ENCODE data around the gene MOB1B. TPM values are rescaled to one million over a fixed set of nuclear protein-coding genes. Genes with fewer than 3 reads are reported as not detected.

Gene MOB1B
- total RNA-seq, 3 donors from 2014 or later = 15.9 to 18.5 (median 17.2) TPM

DNA sequence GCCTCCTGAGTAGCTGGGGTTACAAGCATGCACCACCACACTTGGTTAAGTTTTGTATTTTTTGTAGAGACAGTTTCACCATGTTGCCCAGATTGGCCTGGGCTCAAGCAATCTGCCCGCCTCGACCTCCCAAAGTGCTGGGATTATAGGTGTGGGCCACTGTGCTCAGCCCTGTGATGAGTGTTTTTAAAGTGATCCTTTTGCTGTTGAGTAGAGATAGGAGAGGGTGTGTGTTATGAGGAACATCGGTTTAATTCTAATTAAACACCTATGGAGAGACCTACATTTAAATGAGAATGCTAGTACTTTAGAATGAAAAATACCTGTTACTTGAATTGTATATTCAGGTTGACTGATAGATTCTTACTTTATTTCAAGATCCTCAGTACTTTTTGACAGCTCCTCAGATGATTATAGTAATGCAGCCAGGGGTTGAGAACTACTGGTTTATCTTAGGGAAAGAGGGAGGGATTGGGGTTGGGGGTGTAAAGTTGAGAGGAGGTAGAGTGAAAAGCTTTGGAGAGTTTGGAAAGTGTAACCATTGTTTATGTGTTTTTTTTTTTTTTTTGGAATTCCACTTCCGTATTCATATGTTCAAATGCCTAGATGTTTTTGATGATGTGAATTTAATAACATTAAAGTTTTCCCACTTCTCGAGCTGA is 54.5 kb downstream of the MOB1B start:
- Mint-ChIP-seq H3K4me1 (ENCODE audit: low read depth) (no peaks in the 10 kb centered on the region), H3K9me3 (no peaks in the 10 kb centered on the region), H3K4me3 (no peak overlapping the region), H3K27me3 (ENCODE audit: low read depth) (no peaks in the 10 kb centered on the region), H3K36me3 (ENCODE audit: insufficient read depth) (peaks cover 6% of the 10 kb centered on the region)
- no peak for DNase-seq
- ATAC-seq = no peak

GRCh38 chr4:70958681-70959080 is 56.5 kb downstream of the MOB1B start:
- H3K27me3 Mint-ChIP-seq (ENCODE audit: low read depth) = no peaks in the 10 kb centered on the region
- no peaks in the 10 kb centered on the region for H3K4me1 Mint-ChIP-seq (ENCODE audit: low read depth)
- H3K9me3 Mint-ChIP-seq = no peaks in the 10 kb centered on the region
- ATAC-seq (no peak), DNase-seq (no peak)
- peaks cover 6% of the 10 kb centered on the region for H3K36me3 Mint-ChIP-seq (ENCODE audit: insufficient read depth)
- no peak overlapping the region for H3K4me3 Mint-ChIP-seq

- no peak overlapping the region for H3K4me3 Mint-ChIP-seq
- H3K4me1 Mint-ChIP-seq (ENCODE audit: low read depth) = peaks cover 7% of the 10 kb centered on the region
- no peak for DNase-seq
- H3K27me3 Mint-ChIP-seq (ENCODE audit: low read depth) = no peaks in the 10 kb centered on the region
- no peaks in the 10 kb centered on the region for H3K9me3 Mint-ChIP-seq
- ATAC-seq = no peak
- H3K36me3 Mint-ChIP-seq (ENCODE audit: insufficient read depth) = peaks cover 5% of the 10 kb centered on the region
Measured at GRCh38 chr4:70969076-70969475, 66.9 kb downstream of the MOB1B start.

GRCh38 chr4:70976252-70976651 is 74.1 kb downstream of the MOB1B start:
- no peaks in the 10 kb centered on the region for H3K4me1 Mint-ChIP-seq (ENCODE audit: low read depth)
- ATAC-seq = no peak
- H3K36me3 Mint-ChIP-seq (ENCODE audit: insufficient read depth) = peaks cover 5% of the 10 kb centered on the region

GRCh38 chr4:70979445-70980008 is 77.4 kb downstream of the MOB1B start:
- DNase-seq = no peak

More at GRCh38 chr4:70976252-70976651, 74.1 kb downstream of the MOB1B start:
- Mint-ChIP-seq H3K4me3 (no peak overlapping the region), H3K27me3 (ENCODE audit: low read depth) (no peaks in the 10 kb centered on the region), H3K9me3 (no peaks in the 10 kb centered on the region)
- DNase-seq = no peak

DNA sequence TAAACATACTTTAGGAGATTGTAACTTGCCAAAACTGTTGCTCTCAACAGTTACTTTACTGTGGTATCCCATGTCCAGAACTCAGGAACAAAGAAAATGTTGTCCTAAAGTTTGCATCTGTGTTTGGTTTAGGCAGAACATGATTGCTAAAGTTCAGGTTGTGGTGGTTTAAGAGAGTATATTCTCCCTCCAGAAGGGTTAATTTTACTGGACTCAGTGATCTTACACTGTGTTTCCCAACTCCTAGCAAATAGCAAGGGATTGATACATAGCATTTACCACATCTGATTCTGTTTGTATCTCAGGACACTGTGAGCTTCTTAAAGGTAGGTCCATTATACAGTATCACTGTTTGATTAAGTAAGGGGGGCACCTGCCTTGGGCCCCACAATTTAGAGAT is 78.0 kb downstream of the MOB1B start:
- peaks cover 5% of the 10 kb centered on the region for H3K36me3 Mint-ChIP-seq (ENCODE audit: insufficient read depth)
- no peaks in the 10 kb centered on the region for H3K4me1 Mint-ChIP-seq (ENCODE audit: low read depth)
- H3K9me3 Mint-ChIP-seq = no peaks in the 10 kb centered on the region
- H3K4me3 Mint-ChIP-seq = no peak overlapping the region
- H3K27me3 Mint-ChIP-seq (ENCODE audit: low read depth) = no peaks in the 10 kb centered on the region
- ATAC-seq (no peak), DNase-seq (no peak)

More at GRCh38 chr4:70979445-70980008, 77.4 kb downstream of the MOB1B start:
- H3K9me3 Mint-ChIP-seq = no peaks in the 10 kb centered on the region
- no peak for ATAC-seq
- H3K36me3 Mint-ChIP-seq (ENCODE audit: insufficient read depth) = peaks cover 5% of the 10 kb centered on the region
- H3K4me1 Mint-ChIP-seq (ENCODE audit: low read depth) = no peaks in the 10 kb centered on the region
- H3K27me3 Mint-ChIP-seq (ENCODE audit: low read depth) = no peaks in the 10 kb centered on the region
- no peak overlapping the region for H3K4me3 Mint-ChIP-seq

GRCh38 chr4:70984106-70984505 is 81.9 kb downstream of the MOB1B start:
- Mint-ChIP-seq H3K4me1 (ENCODE audit: low read depth) (no peaks in the 10 kb centered on the region), H3K4me3 (no peak overlapping the region), H3K36me3 (ENCODE audit: insufficient read depth) (no peaks in the 10 kb centered on the region), H3K27me3 (ENCODE audit: low read depth) (no peaks in the 10 kb centered on the region), H3K9me3 (no peaks in the 10 kb centered on the region)
- DNase-seq (no peak), ATAC-seq (no peak)

DNA sequence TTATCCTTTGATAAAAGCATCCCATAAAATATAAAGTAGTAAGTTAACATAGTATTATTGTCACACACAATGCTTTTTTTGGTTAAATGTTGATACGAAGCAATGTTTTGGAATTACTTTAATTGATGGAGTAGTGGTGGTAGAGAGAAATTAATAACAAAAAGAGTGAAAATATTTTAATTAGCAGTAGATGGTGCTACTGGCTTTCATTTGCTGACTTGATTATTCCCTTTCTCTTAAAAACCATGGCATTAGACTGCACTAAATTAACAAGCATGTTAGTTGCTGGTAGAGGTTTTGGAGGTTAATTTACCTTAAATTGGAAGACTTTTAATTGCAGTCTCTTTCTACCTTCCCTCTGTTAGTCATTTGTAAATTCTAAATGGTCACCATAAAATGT is 82.4 kb downstream of the MOB1B start:
- Mint-ChIP-seq H3K27me3 (ENCODE audit: low read depth) (no peaks in the 10 kb centered on the region), H3K4me1 (ENCODE audit: low read depth) (no peaks in the 10 kb centered on the region), H3K9me3 (no peaks in the 10 kb centered on the region), H3K36me3 (ENCODE audit: insufficient read depth) (no peaks in the 10 kb centered on the region), H3K4me3 (no peak overlapping the region)
- no peak for DNase-seq
- ATAC-seq = no peak

DNA sequence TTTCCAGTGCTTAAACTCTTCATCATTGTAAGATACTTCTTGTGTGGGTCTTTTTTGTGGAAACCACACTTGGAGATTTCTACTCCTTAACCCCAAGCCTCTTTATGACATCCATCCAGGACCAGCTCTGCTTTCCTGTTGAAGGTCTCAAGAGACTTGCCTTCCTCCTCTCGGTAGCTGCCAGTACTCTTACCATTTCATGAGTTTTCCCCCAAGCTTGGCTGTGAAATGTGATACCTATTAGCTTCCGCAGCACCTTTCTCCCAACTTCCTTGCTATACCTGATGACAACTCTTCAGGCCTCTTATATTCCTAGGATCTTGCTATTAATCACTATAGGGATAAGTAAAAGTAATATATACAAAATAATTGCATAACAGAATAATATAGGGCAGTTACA is 89.4 kb downstream of the MOB1B start:
- Mint-ChIP-seq H3K36me3 (ENCODE audit: insufficient read depth) (no peaks in the 10 kb centered on the region), H3K4me3 (no peak overlapping the region), H3K4me1 (ENCODE audit: low read depth) (peaks cover 33% of the 10 kb centered on the region), H3K27me3 (ENCODE audit: low read depth) (no peaks in the 10 kb centered on the region), H3K9me3 (no peaks in the 10 kb centered on the region)
- DNase-seq (no peak), ATAC-seq (no peak)

GRCh38 chr4:70992391-70992881 is 90.3 kb downstream of the MOB1B start:
- Mint-ChIP-seq H3K4me1 (ENCODE audit: low read depth) (peaks cover 41% of the 10 kb centered on the region), H3K4me3 (peak overlapping the region; percentile 97), H3K36me3 (ENCODE audit: insufficient read depth) (no peaks in the 10 kb centered on the region), H3K9me3 (no peaks in the 10 kb centered on the region), H3K27me3 (ENCODE audit: low read depth) (no peaks in the 10 kb centered on the region)
- ATAC-seq (no peak), DNase-seq (no peak)

GRCh38 chr4:70993181-70994068 is 91.3 kb downstream of the MOB1B start, which contains the start of gene DCK:
TSS of gene DCK (plus strand) at chr4:70993649. CDS start at chr4:70993836, 187 bp downstream.
- Mint-ChIP-seq H3K9me3 (no peaks in the 10 kb centered on the region), H3K27me3 (ENCODE audit: low read depth) (no peaks in the 10 kb centered on the region), H3K4me1 (ENCODE audit: low read depth) (peaks cover 46% of the 10 kb centered on the region), H3K4me3 (peak within 1 kb of the TSS; percentile 97), H3K36me3 (ENCODE audit: insufficient read depth) (peaks cover 3% of the 10 kb centered on the region)
- DNase-seq (peak; percentile 74), ATAC-seq (peak; percentile 94)

DNA sequence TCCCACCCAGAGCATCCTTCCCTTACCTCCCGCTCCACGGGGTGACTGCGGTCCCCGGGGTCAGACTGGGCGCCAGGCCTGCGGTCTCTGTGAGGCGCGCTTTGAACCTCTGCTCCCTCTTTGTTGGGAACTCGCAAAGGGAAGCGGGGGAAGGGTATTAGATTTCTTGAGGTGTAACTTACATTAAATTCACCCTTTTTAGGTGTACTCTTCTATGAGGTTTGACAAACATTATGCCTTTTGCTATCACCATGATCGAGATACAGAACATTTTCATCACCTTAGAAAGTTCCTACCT is 91.8 kb downstream of the MOB1B start:
- Mint-ChIP-seq H3K9me3 (no peaks in the 10 kb centered on the region), H3K4me1 (ENCODE audit: low read depth) (peaks cover 49% of the 10 kb centered on the region), H3K27me3 (ENCODE audit: low read depth) (no peaks in the 10 kb centered on the region), H3K4me3 (peak overlapping the region; percentile 97), H3K36me3 (ENCODE audit: insufficient read depth) (peaks cover 6% of the 10 kb centered on the region)
- ATAC-seq (no peak), DNase-seq (no peak)

GRCh38 chr4:70994387-70995099 is 92.4 kb downstream of the MOB1B start:
- peaks cover 54% of the 10 kb centered on the region for H3K4me1 Mint-ChIP-seq (ENCODE audit: low read depth)
- peaks cover 12% of the 10 kb centered on the region for H3K36me3 Mint-ChIP-seq (ENCODE audit: insufficient read depth)
- ATAC-seq = no peak

DNA sequence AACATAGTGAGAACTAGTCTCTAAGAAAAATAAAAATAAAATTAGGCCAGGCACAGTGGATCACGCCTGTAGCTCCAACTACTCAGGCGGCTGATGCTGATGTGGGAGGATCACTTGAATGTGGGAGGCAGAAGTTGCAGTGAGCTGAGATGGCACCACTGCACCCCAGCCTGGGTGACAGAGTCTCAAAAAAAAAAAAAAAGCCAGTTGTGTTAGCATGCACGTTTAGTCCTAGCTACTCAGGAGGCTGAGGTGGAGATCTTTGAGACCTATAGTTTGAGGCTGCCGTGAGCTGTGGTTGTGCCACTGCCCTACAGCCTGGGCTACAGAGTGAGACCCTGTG is 93.8 kb downstream of the MOB1B start:
- H3K9me3 Mint-ChIP-seq = no peaks in the 10 kb centered on the region
- DNase-seq = peak; percentile 14
- H3K27me3 Mint-ChIP-seq (ENCODE audit: low read depth) = no peaks in the 10 kb centered on the region
- peaks cover 24% of the 10 kb centered on the region for H3K36me3 Mint-ChIP-seq (ENCODE audit: insufficient read depth)
- ATAC-seq = peak; percentile 1 to 14
- peak overlapping the region; percentile 97 for H3K4me3 Mint-ChIP-seq
- H3K4me1 Mint-ChIP-seq (ENCODE audit: low read depth) = peaks cover 67% of the 10 kb centered on the region

More at GRCh38 chr4:70994387-70995099, 92.4 kb downstream of the MOB1B start:
- peak overlapping the region; percentile 97 for H3K4me3 Mint-ChIP-seq
- no peaks in the 10 kb centered on the region for H3K9me3 Mint-ChIP-seq
- no peaks in the 10 kb centered on the region for H3K27me3 Mint-ChIP-seq (ENCODE audit: low read depth)
- DNase-seq = no peak

Data from activated T-cell treated with anti-CD3 and anti-CD28 coated beads, Interleukin-2, amount 50 U/mL, for 4 hours (primary cell).